ENCODE data around the gene COL4A4. TPM values are rescaled to one million over a fixed set of nuclear protein-coding genes. Genes with fewer than 3 reads are reported as not detected.

The COL4A4 gene
- total RNA-seq = under 0.01 and 0.36 TPM in 2 replicates

GRCh38 chr2:227163998-227164762, at the start of gene COL4A4, which contains the start of gene COL4A3:
TSS of gene COL4A4 (minus strand) at chr2:227164205. CDS start at chr2:227147483, 16,722 bp downstream.
TSS of gene COL4A3 (plus strand) at chr2:227164624. CDS start at chr2:227164727, 103 bp downstream.
- H3K4me1 ChIP-seq (ENCODE audit: insufficient read depth, low read length) = no peaks in the 10 kb centered on the region
- H3K79me2 ChIP-seq (ENCODE audit: insufficient read depth, low read length) = no peaks in the 10 kb centered on the region
- peaks cover 53% of the 10 kb centered on the region for H3K27me3 ChIP-seq (ENCODE audit: insufficient read depth, low read length)
- TF ChIP-seq CTCF (IDR thresholded peaks at IDR 0.05; ENCODE audit: extremely low read depth, low read depth, low read length) = no peak
- peak; percentile 83 for DNase-seq (ENCODE audit: insufficient read length, low spot score, missing footprints)
- H3K4me2 ChIP-seq (ENCODE audit: insufficient read depth, low read length) = peak within 1 kb of the TSS; percentile 74
- peak within 1 kb of the TSS; percentile 65 for H3K4me3 ChIP-seq (ENCODE audit: insufficient read depth, low read length)
- no peaks in the 10 kb centered on the region for H4K20me1 ChIP-seq (ENCODE audit: insufficient read depth, low read length)
- peaks cover 3% of the 10 kb centered on the region for H3K9me3 ChIP-seq (ENCODE audit: low read depth, low read length)
- H3K36me3 ChIP-seq (ENCODE audit: insufficient read depth, low read length) = no peaks in the 10 kb centered on the region
- H2AFZ ChIP-seq (ENCODE audit: low read length) = peak within 1 kb of the TSS; percentile 74
- no peak within 1 kb of the TSS for H3K27ac ChIP-seq (ENCODE audit: low read depth, low read length)

GRCh38 chr2:227207573-227207972, 43.6 kb upstream of the COL4A4 start:
- Histone ChIP-seq H3K27me3 (ENCODE audit: insufficient read depth, low read length) (peaks cover 6% of the 10 kb centered on the region), H3K4me1 (ENCODE audit: insufficient read depth, low read length) (no peaks in the 10 kb centered on the region), H3K4me2 (ENCODE audit: insufficient read depth, low read length) (no peak overlapping the region), H3K36me3 (ENCODE audit: insufficient read depth, low read length) (no peaks in the 10 kb centered on the region), H4K20me1 (ENCODE audit: insufficient read depth, low read length) (no peaks in the 10 kb centered on the region), H3K9me3 (ENCODE audit: low read depth, low read length) (no peaks in the 10 kb centered on the region), H2AFZ (ENCODE audit: low read length) (no peak overlapping the region), H3K79me2 (ENCODE audit: insufficient read depth, low read length) (no peaks in the 10 kb centered on the region), H3K4me3 (ENCODE audit: insufficient read depth, low read length) (no peak overlapping the region), H3K27ac (ENCODE audit: low read depth, low read length) (no peak overlapping the region)
- DNase-seq (ENCODE audit: insufficient read length, low spot score, missing footprints) = no peak
- TF ChIP-seq CTCF (IDR thresholded peaks at IDR 0.05; ENCODE audit: extremely low read depth, low read depth, low read length) = no peak

GRCh38 chr2:227206406-227206805, 42.4 kb upstream of the COL4A4 start:
- H3K4me2 ChIP-seq (ENCODE audit: insufficient read depth, low read length) = no peak overlapping the region
- no peak overlapping the region for H3K4me3 ChIP-seq (ENCODE audit: insufficient read depth, low read length)
- H4K20me1 ChIP-seq (ENCODE audit: insufficient read depth, low read length) = no peaks in the 10 kb centered on the region
- H3K4me1 ChIP-seq (ENCODE audit: insufficient read depth, low read length) = no peaks in the 10 kb centered on the region
- TF ChIP-seq CTCF (IDR thresholded peaks at IDR 0.05; ENCODE audit: extremely low read depth, low read depth, low read length) = no peak
- H3K36me3 ChIP-seq (ENCODE audit: insufficient read depth, low read length) = no peaks in the 10 kb centered on the region
- no peaks in the 10 kb centered on the region for H3K9me3 ChIP-seq (ENCODE audit: low read depth, low read length)
- H2AFZ ChIP-seq (ENCODE audit: low read length) = no peak overlapping the region
- no peaks in the 10 kb centered on the region for H3K79me2 ChIP-seq (ENCODE audit: insufficient read depth, low read length)
- peaks cover 6% of the 10 kb centered on the region for H3K27me3 ChIP-seq (ENCODE audit: insufficient read depth, low read length)
- H3K27ac ChIP-seq (ENCODE audit: low read depth, low read length) = no peak overlapping the region
- no peak for DNase-seq (ENCODE audit: insufficient read length, low spot score, missing footprints)

- no peaks in the 10 kb centered on the region for H3K4me1 ChIP-seq (ENCODE audit: insufficient read depth, low read length)
- no peak overlapping the region for H3K4me3 ChIP-seq (ENCODE audit: insufficient read depth, low read length)
- H2AFZ ChIP-seq (ENCODE audit: low read length) = no peak overlapping the region
- no peak overlapping the region for H3K4me2 ChIP-seq (ENCODE audit: insufficient read depth, low read length)
- H3K27me3 ChIP-seq (ENCODE audit: insufficient read depth, low read length) = peaks cover 6% of the 10 kb centered on the region
- H3K27ac ChIP-seq (ENCODE audit: low read depth, low read length) = no peak overlapping the region
- no peaks in the 10 kb centered on the region for H3K79me2 ChIP-seq (ENCODE audit: insufficient read depth, low read length)
- no peak for DNase-seq (ENCODE audit: insufficient read length, low spot score, missing footprints)
- TF ChIP-seq CTCF (IDR thresholded peaks at IDR 0.05; ENCODE audit: extremely low read depth, low read depth, low read length) = no peak
- H3K9me3 ChIP-seq (ENCODE audit: low read depth, low read length) = no peaks in the 10 kb centered on the region
- no peaks in the 10 kb centered on the region for H4K20me1 ChIP-seq (ENCODE audit: insufficient read depth, low read length)
- no peaks in the 10 kb centered on the region for H3K36me3 ChIP-seq (ENCODE audit: insufficient read depth, low read length)
Observed at GRCh38 chr2:227205701-227206100, 41.7 kb upstream of the COL4A4 start.

All from osteoblast (primary cell).